ENCODE results near the gene PSMC5.

DNA sequence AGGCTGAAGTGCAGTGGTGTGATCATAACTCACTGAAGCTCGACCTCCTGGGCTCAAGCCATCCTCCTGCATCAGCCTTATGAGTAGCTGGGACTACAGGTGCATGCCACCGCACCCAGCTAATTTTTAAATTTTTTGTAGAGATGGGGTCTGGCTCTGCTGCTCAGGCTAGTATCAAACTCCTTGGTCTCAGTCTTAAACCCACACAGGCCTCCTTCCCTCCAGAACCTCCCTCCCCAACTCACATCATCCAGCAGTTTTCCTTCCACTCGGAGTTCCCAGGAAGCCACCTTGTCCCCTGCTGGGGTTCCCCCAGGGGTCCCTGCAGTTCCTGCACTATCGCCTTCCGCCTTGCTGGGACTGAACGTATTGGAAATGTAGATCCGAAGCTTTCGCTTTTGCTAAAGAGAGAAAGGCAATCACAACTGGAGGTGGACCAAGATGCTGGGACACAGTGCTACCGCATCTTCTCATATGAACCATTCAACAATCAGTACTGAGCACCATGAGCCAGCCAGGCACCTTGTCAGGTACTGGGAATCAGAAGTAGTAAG is 8.0 kb downstream of the PSMC5 start:
- TF ChIP-seq POLR2AphosphoS5 (IDR thresholded peaks at IDR 0.05) (no peak), POLR2A (IDR thresholded peaks at IDR 0.05) (no peak), EP300 (IDR thresholded peaks at IDR 0.05) (no peak)
- TF ChIP-seq, protein P1, sequence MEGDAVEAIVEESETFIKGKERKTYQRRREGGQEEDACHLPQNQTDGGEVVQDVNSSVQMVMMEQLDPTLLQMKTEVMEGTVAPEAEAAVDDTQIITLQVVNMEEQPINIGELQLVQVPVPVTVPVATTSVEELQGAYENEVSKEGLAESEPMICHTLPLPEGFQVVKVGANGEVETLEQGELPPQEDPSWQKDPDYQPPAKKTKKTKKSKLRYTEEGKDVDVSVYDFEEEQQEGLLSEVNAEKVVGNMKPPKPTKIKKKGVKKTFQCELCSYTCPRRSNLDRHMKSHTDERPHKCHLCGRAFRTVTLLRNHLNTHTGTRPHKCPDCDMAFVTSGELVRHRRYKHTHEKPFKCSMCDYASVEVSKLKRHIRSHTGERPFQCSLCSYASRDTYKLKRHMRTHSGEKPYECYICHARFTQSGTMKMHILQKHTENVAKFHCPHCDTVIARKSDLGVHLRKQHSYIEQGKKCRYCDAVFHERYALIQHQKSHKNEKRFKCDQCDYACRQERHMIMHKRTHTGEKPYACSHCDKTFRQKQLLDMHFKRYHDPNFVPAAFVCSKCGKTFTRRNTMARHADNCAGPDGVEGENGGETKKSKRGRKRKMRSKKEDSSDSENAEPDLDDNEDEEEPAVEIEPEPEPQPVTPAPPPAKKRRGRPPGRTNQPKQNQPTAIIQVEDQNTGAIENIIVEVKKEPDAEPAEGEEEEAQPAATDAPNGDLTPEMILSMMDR (IDR thresholded peaks at IDR 0.05), result no peak

Measured in gastroesophageal sphincter (tissue), 3 donors.